ENCODE measurements around the gene VPS26B. TPM values are rescaled to one million over a fixed set of nuclear protein-coding genes. Genes with fewer than 3 reads are reported as not detected.

Gene VPS26B
- total RNA-seq = 44.4 and 47.1 TPM in 2 replicates

DNA sequence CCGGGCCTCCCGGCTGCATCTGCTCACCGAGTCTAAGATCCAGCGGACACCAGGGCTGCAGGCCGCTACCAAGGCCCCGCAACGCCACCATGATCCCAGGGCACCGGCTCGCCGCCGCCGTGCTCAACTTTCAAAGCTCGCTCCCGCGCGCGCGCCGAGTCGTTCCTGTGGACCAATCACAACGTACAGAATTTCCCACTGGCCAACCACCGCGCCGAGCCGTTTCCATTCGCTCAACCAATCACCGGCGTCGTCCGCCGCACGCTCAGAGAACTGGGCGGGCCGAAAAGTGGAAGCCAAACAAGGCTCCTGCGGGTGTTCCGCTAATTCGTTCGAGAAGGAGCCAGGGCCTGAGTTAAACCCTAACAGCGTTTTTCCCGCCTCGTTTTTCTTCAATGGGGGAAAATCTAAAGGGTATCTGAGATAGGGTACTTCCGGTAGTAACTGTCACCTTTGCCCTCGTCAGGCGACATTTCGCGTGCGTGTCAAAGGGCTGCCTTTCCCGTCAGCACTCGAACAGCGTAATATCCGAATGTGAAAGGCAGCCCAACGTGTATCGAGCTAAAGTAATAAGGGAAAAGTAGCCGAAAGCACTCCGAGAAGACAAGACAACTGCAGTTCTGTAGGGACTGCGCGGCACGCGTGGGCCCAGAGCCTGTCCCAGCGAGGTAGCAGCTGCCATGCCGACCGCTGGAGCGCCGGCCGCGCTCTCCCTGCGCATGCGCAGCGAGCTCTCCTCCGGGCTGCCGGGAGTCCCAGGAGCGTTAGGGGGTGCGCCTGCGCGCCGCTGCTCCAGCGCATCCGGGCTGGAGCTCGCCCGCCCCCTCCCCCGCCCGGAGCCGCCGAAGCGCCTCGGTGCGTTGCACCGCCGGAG, at the start of gene VPS26B, which contains the start of gene NCAPD3:
Gene VPS26B, plus strand, starts transcription at position 836 of the 874 bp plus-strand sequence. CDS start 452 bp downstream, outside the sequence.
Gene NCAPD3, minus strand, starts transcription at position 132 of the 874 bp plus-strand sequence. Its CDS starts 41 bp downstream, at position 91.

GRCh38 chr11:134253188-134253993, 28.9 kb downstream of the VPS26B start, which contains the start of the genes ACAD8 and THYN1:
ACAD8 (plus strand) TSS chr11:134253568; CDS start chr11:134253601, 33 bp downstream.
THYN1 (minus strand) TSS chr11:134253352; CDS start chr11:134252882, 470 bp downstream.

DNA sequence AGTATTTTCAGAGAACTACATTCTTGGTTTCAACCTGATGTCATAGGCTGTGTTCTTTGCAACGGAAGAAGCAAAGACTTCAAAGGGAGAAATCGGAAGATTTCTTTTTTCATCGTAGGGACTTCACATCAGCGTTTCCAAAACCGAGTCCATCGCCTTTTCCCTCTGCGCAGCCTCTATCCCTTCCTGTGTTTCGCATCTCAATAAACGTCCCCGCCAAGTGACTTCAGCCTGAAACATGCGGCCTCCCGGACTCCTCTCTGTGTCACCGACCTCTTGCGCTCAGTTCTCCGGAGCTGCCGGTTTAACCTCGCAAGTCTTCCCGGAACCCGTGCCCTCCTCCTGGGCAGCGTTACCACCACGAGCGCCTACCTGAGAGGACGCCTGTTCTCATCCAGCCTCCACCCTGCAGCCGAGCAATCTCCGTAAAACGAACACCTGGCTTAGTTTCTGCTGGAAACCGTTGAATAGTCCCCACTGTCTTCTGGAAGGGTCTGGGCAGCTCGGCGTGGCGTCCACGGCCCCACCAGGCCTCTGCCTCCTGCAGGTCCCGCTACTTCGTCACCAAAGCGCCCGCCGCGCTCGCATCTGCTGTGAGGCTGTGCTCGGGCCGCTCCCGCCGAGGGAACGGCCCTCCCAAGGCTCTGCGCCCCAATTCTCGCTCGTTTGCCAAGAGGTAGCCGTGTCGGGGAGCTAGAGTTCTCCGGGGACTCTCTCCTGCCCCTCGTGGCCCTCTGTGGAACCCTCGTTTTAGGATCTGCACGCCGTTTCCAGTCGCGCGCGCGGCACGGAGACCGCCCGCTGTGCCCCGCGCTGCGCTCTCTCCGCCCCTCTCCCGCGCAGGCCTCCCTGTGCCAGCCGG, 51.3 kb downstream of the VPS26B start, which contains the start of gene GLB1L3:
Gene GLB1L3, plus strand, starts transcription at position 846 of the 862 bp plus-strand sequence. CDS start 362 bp downstream, outside the sequence.

Other genes starting within 250 kb of the VPS26B start
- 13.7 and 80.5 TPM in 2 replicates for gene JAM3, start 155.6 kb upstream of the VPS26B start, total RNA-seq
- 18.0 and 29.7 TPM in 2 replicates for gene NCAPD3, start 704 bp upstream of the VPS26B start, total RNA-seq
- gene THYN1, start 28.7 kb downstream of the VPS26B start, total RNA-seq = 50.2 and 51.9 TPM in 2 replicates
- 18.0 and 18.3 TPM in 2 replicates for gene ACAD8, start 28.9 kb downstream of the VPS26B start, total RNA-seq
- gene GLB1L3, start 51.7 kb downstream of the VPS26B start, total RNA-seq = not detected in 2 replicates
- gene GLB1L2, start 107.3 kb downstream of the VPS26B start, total RNA-seq = 0.67 and 1.6 TPM in 2 replicates
- gene B3GAT1, start 187.6 kb downstream of the VPS26B start, total RNA-seq = not detected in 2 replicates

Measured in vein endothelial cell (primary cell).